Breast epithelium (tissue), 4 donors: ENCODE results near the gene SUV39H1. TPM values are rescaled to one million over a fixed set of nuclear protein-coding genes. Genes with fewer than 3 reads are reported as not detected.
A peak's percentile ranks its signal among the peaks of the same experiment; 100 is the strongest.
"Not testable (repeated sequence)": the region's sequence is repeated elsewhere in the genome, so short reads cannot be mapped to it uniquely, and the experiment has no call there.

Experiments
- DNase-seq, 2 donors: peaks; one replicate each; pipeline ENCODE4 v3.0.0-alpha.2; 2019; ENCODE audit warnings: low spot score in 2 of 2
- H3K27ac ChIP-seq, 2 donors: fragments of 200-600 bp; sonication (generic) in 1 of 2; one replicate each; pipeline ENCODE4 v1.5.1; 2016 to 2019; ENCODE audit warnings: mild to moderate bottlenecking in 1 of 2
- H3K27me3 ChIP-seq, 2 donors: fragments of 200-600 bp; sonication (generic) in 1 of 2; one replicate each; pipeline versions ENCODE4 v1.5.1 to v1.6.0; 2017 to 2019; ENCODE audit warnings: control low read depth in 1 of 2, mild to moderate bottlenecking in 1 of 2
- H3K36me3 ChIP-seq: fragments of 200-600 bp; one replicate; pipeline ENCODE4 v1.5.1; 2019
- H3K4me1 ChIP-seq, 2 donors: fragments of 200-600 bp; sonication (generic); one replicate each; pipeline ENCODE4 v1.5.1; 2016 to 2019; ENCODE audit warnings: control low read depth in 1 of 2
- H3K4me3 ChIP-seq, 3 donors: fragments of 200-600 bp; sonication (generic); 1 replicate in 2 of 3; 2 replicates in 1 of 3; pipeline ENCODE4 v1.5.1; 2016 to 2019; ENCODE audit warnings: mild to moderate bottlenecking in 3 of 3, moderate library complexity in 2 of 3
- H3K9me3 ChIP-seq, 2 donors: fragments of 200-600 bp; sonication (generic) in 1 of 2; one replicate each; pipeline ENCODE4 v1.5.1; 2016 to 2019; ENCODE audit warnings: control low read depth in 1 of 2
- POLR2A ChIP-seq: fragments of 450-650 bp; IDR thresholded peaks from one replicate; pipeline ENCODE4 v1.6.1; 2016; ENCODE audit warnings: antibody characterized with exemption, mild to moderate bottlenecking, moderate library complexity
- POLR2AphosphoS5 ChIP-seq, 3 donors: sonication (generic); formaldehyde crosslinking; IDR thresholded peaks; one replicate each; pipeline ENCODE4 v1.6.1; 2017; ENCODE audit warnings: antibody characterized with exemption in 3 of 3
- intact Hi-C: fragments of 100-400 bp; cut with DNase I; formaldehyde crosslinking; loops from one replicate; pipeline ENCODE4 v1.15.1; 2023; ENCODE audit warnings: low total_unique reads
- total RNA-seq, 3 donors: library from RNA; depleted of rRNA; stranded (reverse); fragments of >200 nt; gene quantifications; one replicate each; pipeline ENCODE4 v1.1.0, GENCODE V29; 2016
- TF ChIP-seq, protein P1 (sequence below), 3 donors: fragments of 450-650 bp; IDR thresholded peaks; one replicate each; pipeline ENCODE4 v1.5.1; 2016 to 2017; ENCODE audit warnings: antibody characterized with exemption in 3 of 3, mild to moderate bottlenecking in 3 of 3, moderate library complexity in 3 of 3

Gene SUV39H1
- total RNA-seq, 3 donors from 2014 or later = 3.6 to 7.0 (median 5.3) TPM

DNA sequence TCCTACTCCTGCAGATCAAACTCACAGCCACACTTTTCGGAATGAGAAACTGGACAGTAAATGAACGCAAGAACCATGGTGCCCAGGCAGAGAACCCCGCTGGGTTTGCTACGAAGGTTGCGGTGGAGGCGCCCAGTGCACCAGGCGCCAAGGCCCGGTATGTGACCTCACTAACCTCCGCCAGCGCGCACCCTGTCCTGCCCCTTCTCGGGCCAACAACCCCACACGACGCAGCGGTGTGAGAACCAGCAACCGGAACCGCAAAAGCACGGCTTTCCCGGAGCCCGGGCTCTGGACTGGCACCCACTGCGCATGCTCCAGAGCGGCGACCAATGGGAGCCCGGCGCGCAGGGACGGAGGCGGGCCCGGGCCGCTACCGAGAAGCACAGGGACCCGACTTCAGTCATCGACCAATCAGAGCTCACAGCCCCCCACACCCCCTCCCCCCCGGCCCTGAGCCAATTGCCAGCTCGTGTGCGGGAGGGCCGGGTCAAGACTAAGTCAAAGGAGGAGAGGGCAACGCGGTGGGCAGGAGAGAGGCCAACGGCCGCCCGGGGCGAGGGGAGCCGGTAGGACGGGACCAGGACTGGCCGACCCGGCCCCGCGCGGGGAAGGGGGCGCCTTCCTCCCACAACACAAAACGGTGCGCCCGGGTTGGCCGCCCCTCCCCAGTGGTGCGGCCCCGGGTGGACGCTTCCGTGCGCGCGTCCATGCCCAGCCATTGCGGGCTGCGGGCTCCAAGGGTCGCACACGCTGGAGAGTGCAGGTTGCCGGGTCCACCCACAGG is 20.2 kb upstream of the SUV39H1 start:
- Histone ChIP-seq H3K4me1 (no peaks in the 10 kb centered on the region), H3K27me3 (peaks cover 0 to 24% of the 10 kb centered on the region in 2 donors), H3K36me3 (no peaks in the 10 kb centered on the region), H3K27ac (peak overlapping the region; percentile 83 to 85), H3K9me3 (no peaks in the 10 kb centered on the region), H3K4me3 (peak overlapping the region; percentile 66 to 72 (median 67))
- peak in 1 of 3 donors; percentile 36 for TF ChIP-seq POLR2AphosphoS5 (IDR thresholded peaks at IDR 0.05)
- peak; percentile 8 for TF ChIP-seq POLR2A
- TF ChIP-seq, protein P1, sequence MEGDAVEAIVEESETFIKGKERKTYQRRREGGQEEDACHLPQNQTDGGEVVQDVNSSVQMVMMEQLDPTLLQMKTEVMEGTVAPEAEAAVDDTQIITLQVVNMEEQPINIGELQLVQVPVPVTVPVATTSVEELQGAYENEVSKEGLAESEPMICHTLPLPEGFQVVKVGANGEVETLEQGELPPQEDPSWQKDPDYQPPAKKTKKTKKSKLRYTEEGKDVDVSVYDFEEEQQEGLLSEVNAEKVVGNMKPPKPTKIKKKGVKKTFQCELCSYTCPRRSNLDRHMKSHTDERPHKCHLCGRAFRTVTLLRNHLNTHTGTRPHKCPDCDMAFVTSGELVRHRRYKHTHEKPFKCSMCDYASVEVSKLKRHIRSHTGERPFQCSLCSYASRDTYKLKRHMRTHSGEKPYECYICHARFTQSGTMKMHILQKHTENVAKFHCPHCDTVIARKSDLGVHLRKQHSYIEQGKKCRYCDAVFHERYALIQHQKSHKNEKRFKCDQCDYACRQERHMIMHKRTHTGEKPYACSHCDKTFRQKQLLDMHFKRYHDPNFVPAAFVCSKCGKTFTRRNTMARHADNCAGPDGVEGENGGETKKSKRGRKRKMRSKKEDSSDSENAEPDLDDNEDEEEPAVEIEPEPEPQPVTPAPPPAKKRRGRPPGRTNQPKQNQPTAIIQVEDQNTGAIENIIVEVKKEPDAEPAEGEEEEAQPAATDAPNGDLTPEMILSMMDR (IDR thresholded peaks at IDR 0.05) = no peak
- intact Hi-C loops = loop anchor here (10.0 kb wide), 1 partner anchor 219 kb away; the partner anchor contains the start of genes PQBP1 and TIMM17B
- DNase-seq = peak; percentile 84 to 85

DNA sequence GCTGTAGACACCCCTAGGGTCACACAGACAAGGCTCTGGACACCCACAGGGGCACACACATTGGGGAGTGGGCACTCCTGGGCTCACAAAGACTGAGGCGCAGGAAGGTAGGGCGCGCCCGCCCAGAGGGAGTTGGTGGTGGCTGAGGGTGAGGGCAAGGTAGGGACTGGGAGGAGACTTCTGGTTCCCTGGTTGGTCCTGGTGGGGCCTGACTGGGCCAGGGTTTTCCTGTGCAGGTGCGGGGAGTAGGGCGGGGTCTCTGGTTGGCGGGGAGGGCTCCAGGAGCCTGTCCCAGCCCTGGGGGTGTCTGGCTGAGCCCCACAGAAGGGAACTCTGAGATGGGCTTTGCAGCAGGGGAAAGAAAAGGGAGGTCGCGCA is 19.7 kb upstream of the SUV39H1 start:
- no peak for DNase-seq
- peaks cover 0 to 28% of the 10 kb centered on the region in 2 donors for H3K27me3 ChIP-seq
- TF ChIP-seq POLR2AphosphoS5 (IDR thresholded peaks at IDR 0.05) (no peak), POLR2A (no peak)
- TF ChIP-seq, protein P1 (IDR thresholded peaks at IDR 0.05) = no peak
- peak overlapping the region; percentile 66 to 72 (median 67) for H3K4me3 ChIP-seq
- H3K27ac ChIP-seq = peak overlapping the region; percentile 83 to 85
- no peaks in the 10 kb centered on the region for H3K9me3 ChIP-seq
- H3K36me3 ChIP-seq = no peaks in the 10 kb centered on the region
- intact Hi-C loops = loop anchor here (10.0 kb wide), 1 partner anchor 218 kb away; the partner anchor contains the start of genes PQBP1 and TIMM17B
- H3K4me1 ChIP-seq = no peaks in the 10 kb centered on the region

DNA sequence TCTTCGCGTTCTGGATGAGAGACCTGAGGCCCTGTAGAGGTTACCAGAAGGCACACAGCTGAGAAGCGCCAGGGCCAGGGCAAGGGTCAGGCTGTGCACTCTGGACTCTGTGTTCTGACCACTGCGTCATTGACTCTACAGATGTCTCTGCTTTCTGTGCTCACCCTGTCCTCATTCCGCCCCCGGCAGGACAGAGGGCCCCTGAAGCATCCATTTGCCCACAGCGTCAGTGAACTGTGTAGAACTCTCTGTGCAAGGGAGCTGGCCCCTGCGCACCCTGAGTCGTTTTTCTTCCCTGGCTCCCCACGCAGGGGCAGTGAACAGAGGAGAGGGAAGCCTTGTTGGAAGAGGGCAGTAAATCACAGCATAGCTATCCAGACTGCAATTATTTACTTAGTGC is 19.0 kb upstream of the SUV39H1 start:
- TF ChIP-seq POLR2A (no peak), POLR2AphosphoS5 (IDR thresholded peaks at IDR 0.05) (no peak)
- TF ChIP-seq, protein P1 (IDR thresholded peaks at IDR 0.05) = no peak
- H3K36me3 ChIP-seq = no peaks in the 10 kb centered on the region
- no peaks in the 10 kb centered on the region for H3K9me3 ChIP-seq
- intact Hi-C loops = loop anchor here (10.0 kb wide), 1 partner anchor 217 kb away; the partner anchor contains the start of genes PQBP1 and TIMM17B
- no peak for DNase-seq
- peaks cover 0 to 28% of the 10 kb centered on the region in 2 donors for H3K27me3 ChIP-seq
- no peaks in the 10 kb centered on the region for H3K4me1 ChIP-seq
- peak overlapping the region in 1 of 3 donors; percentile 66 for H3K4me3 ChIP-seq
- no peak overlapping the region for H3K27ac ChIP-seq

DNA sequence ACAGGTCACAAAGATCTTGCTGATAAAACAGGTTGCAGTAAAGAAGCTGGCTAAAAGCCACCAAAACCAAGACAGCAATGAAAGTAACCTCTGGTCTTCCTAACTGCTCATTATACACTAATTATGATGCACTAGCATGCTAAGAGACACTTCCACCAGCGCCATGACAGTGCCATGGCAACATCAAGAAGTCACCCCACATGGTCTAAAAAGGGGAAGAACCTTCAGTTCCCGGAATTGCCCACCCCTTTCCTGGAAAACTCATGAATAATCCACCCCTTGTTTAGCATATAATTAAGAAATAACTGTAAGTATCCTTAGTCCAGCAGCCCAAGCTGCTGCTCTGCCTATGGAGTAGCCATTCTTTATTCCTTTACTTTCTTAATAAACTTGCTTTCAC is 16.1 kb upstream of the SUV39H1 start:
- H3K4me3 ChIP-seq, H3K9me3 ChIP-seq, H3K27ac ChIP-seq, H3K4me1 ChIP-seq, H3K36me3 ChIP-seq, intact Hi-C loops, DNase-seq: not testable (repeated sequence)
- peaks cover 0 to 40% of the 10 kb centered on the region in 2 donors for H3K27me3 ChIP-seq

DNA sequence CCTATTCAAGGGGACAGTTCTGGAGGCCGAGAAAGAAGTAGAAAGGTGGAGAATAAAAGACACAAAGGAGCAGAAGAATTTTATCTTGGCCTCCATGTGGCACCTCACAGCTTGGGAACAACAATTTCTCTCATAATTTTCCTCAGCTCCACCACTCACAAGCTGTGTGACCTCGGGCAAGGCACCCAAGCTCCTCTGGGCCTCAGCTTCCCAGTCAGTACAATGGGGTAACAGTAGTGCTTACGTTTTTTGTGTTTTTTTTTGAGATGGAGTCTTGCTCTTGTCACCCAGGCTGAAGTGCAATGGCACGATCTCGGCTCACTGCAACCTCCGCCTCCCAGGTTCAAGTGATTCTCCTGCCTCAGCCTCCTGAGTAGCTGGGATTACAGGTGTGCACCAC is 15.6 kb upstream of the SUV39H1 start:
- H3K4me1 ChIP-seq, H3K36me3 ChIP-seq, DNase-seq, H3K4me3 ChIP-seq, intact Hi-C loops, H3K27ac ChIP-seq, H3K9me3 ChIP-seq: not testable (repeated sequence)
- peaks cover 0 to 45% of the 10 kb centered on the region in 2 donors for H3K27me3 ChIP-seq

DNA sequence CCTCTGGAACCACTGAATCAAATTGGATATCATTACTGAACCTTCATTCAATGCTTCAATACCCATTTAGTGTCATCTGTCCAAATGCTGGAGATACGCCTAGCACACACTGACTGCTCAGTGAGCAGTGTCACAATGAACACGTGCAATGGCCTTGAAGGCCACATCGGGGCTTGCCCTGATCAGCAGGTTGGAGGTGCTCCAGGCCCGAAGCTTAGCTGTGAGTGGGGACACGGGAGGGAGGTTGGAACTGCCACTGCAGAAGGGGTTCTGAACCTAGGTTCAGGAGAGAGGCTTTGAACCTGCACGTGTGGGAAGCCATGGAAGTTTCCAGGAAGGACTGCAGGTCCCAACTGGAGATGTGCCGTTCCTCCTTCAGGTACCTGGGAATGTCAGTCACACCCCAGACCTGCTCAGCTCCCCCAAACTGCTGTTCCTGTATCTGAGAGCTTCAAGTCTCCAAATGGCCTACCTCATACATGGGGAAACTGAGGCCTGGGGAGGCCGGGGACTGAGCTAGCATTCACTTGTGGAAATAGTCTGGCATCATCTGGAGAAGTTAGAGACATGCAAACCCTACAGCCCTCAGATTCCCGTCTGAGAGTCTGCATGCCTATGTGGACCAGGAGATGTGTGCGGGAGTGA is 14.9 kb upstream of the SUV39H1 start:
- H3K4me1 ChIP-seq = no peaks in the 10 kb centered on the region
- no peaks in the 10 kb centered on the region for H3K9me3 ChIP-seq
- intact Hi-C loops = no loop called here
- no peaks in the 10 kb centered on the region for H3K36me3 ChIP-seq
- no peak overlapping the region for H3K4me3 ChIP-seq
- peaks cover 0 to 50% of the 10 kb centered on the region in 2 donors for H3K27me3 ChIP-seq
- H3K27ac ChIP-seq = no peak overlapping the region
- TF ChIP-seq, protein P1 (IDR thresholded peaks at IDR 0.05) = no peak
- TF ChIP-seq POLR2A (no peak), POLR2AphosphoS5 (IDR thresholded peaks at IDR 0.05) (no peak)
- DNase-seq = no peak

DNA sequence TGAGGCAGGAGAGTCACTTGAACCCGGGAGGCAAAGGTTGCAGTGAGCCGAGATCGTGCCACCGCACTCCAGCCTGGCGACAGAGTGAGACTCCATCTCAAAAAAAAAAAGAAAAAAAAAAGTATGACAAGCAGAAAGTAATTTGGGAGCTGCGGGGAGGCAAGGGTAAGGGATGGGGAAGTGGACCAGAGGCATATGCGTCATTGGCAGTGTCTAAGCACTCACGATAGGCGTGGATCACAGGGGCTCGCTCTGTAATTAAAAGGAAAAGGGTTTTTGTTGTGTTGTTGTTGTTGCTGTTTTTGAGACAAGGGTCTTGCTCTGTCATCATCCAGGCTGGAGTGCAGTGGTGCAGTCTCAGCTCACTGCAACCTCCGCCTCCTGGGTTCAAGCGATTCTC is 13.7 kb upstream of the SUV39H1 start:
- H3K36me3 ChIP-seq, DNase-seq, intact Hi-C loops, H3K27ac ChIP-seq, H3K4me1 ChIP-seq, H3K4me3 ChIP-seq, H3K9me3 ChIP-seq: not testable (repeated sequence)
- H3K27me3 ChIP-seq = peaks cover 0 to 50% of the 10 kb centered on the region in 2 donors
